Mesenchymal stem cell (in vitro differentiated cells and primary cell): Measurements from ENCODE around the gene TADA1.

Experiments
- DNase-seq: peaks from one replicate; pipeline ENCODE4 v3.0.0-alpha.2; 2013
- H2AFZ ChIP-seq: one replicate; pipeline ENCODE4 v1.6.1; 2013; ENCODE audit warnings: low read depth, mild to moderate bottlenecking, control low read depth, inconsistent platforms, low read length, moderate library complexity
- H2AK5ac ChIP-seq: 2 replicates; pipeline ENCODE4 v1.6.1; 2013; ENCODE audit warnings: low read length, moderate library complexity, mild to moderate bottlenecking, inconsistent platforms; ENCODE audit not compliant: severe bottlenecking
- H2BK120ac ChIP-seq: one replicate; pipeline ENCODE4 v1.6.1; 2013; ENCODE audit warnings: low read depth, mild to moderate bottlenecking, inconsistent platforms, low read length, moderate library complexity
- H2BK12ac ChIP-seq, 2 experiments: one replicate each; pipeline ENCODE4 v1.6.1; 2013; ENCODE audit warnings: inconsistent platforms in 2 of 2, low read length in 2 of 2, mild to moderate bottlenecking in 2 of 2, moderate library complexity in 2 of 2, control low read depth in 1 of 2
- H2BK15ac ChIP-seq: one replicate; pipeline ENCODE4 v1.6.1; 2013; ENCODE audit warnings: mild to moderate bottlenecking, low read depth, inconsistent platforms; ENCODE audit not compliant: poor library complexity, severe bottlenecking
- H2BK5ac ChIP-seq: 2 replicates; pipeline ENCODE4 v1.6.1; 2013; ENCODE audit warnings: low read depth, mild to moderate bottlenecking, low read length, control low read depth, inconsistent platforms; ENCODE audit not compliant: poor library complexity, severe bottlenecking
- H3K14ac ChIP-seq, 2 experiments: one replicate each; pipeline ENCODE4 v1.6.1; 2013; ENCODE audit warnings: inconsistent platforms in 2 of 2, low read length in 2 of 2, control low read depth in 1 of 2, mild to moderate bottlenecking in 1 of 2, moderate library complexity in 1 of 2
- H3K18ac ChIP-seq, 2 experiments: one replicate each; pipeline ENCODE4 v1.6.1; 2013; ENCODE audit warnings: inconsistent platforms in 2 of 2, low read length in 2 of 2, control low read depth in 1 of 2, low read depth in 1 of 2, mild to moderate bottlenecking in 1 of 2
- H3K23ac ChIP-seq, 2 experiments: one replicate each; pipeline ENCODE4 v1.6.1; 2013; ENCODE audit warnings: inconsistent platforms in 2 of 2, low read length in 2 of 2, mild to moderate bottlenecking in 2 of 2, moderate library complexity in 2 of 2, control low read depth in 1 of 2
- H3K27ac ChIP-seq: 2 replicates; pipeline ENCODE4 v1.5.1; 2013; ENCODE audit warnings: mild to moderate bottlenecking, moderate library complexity, low read length, control low read depth, inconsistent platforms; ENCODE audit not compliant: poor library complexity, severe bottlenecking
- H3K27me3 ChIP-seq, 2 experiments: 2 replicates each; pipeline versions ENCODE4 v1.6.1 to v1.7.0; 2013; ENCODE audit warnings: low read length in 2 of 2, mild to moderate bottlenecking in 2 of 2, moderate library complexity in 2 of 2, control low read depth in 1 of 2, inconsistent platforms in 1 of 2; ENCODE audit not compliant: control insufficient read depth in 1 of 2, insufficient read depth in 1 of 2
- H3K36me3 ChIP-seq, 2 experiments: 2 replicates each; pipeline versions ENCODE4 v1.6.1 to v1.7.0; 2013; ENCODE audit warnings: low read length in 2 of 2, control low read depth in 1 of 2, inconsistent platforms in 1 of 2, low read depth in 1 of 2, mild to moderate bottlenecking in 1 of 2; ENCODE audit not compliant: insufficient read depth in 2 of 2, control insufficient read depth in 1 of 2
- H3K4ac ChIP-seq, 2 experiments: one replicate each; pipeline ENCODE4 v1.6.1; 2013; ENCODE audit warnings: inconsistent platforms in 2 of 2, low read length in 2 of 2, mild to moderate bottlenecking in 2 of 2, moderate library complexity in 2 of 2, control low read depth in 1 of 2, low read depth in 1 of 2
- H3K4me1 ChIP-seq: 2 replicates; pipeline ENCODE4 v1.6.1; 2013; ENCODE audit warnings: low read depth, low read length, control low read depth; ENCODE audit not compliant: control insufficient read depth, insufficient read depth
- H3K4me2 ChIP-seq: 2 replicates; pipeline ENCODE4 v1.6.1; 2013; ENCODE audit warnings: low read length, mild to moderate bottlenecking, inconsistent platforms; ENCODE audit not compliant: poor library complexity, severe bottlenecking
- H3K4me3 ChIP-seq, 2 experiments: 2 replicates each; pipeline versions ENCODE4 v1.5.1 to v1.7.0; 2013; ENCODE audit warnings: low read length in 2 of 2, mild to moderate bottlenecking in 2 of 2, control low read depth in 1 of 2, low read depth in 1 of 2; ENCODE audit not compliant: insufficient read depth in 1 of 2
- H3K79me1 ChIP-seq: replicated peaks from 2 replicates; pipeline ENCODE4 v1.6.1; 2013; ENCODE audit warnings: mild to moderate bottlenecking, control low read depth, low read length, inconsistent platforms; ENCODE audit not compliant: poor library complexity, severe bottlenecking
- H3K9ac ChIP-seq: 2 replicates; pipeline ENCODE4 v1.7.0; 2013; ENCODE audit warnings: mild to moderate bottlenecking, low read length, moderate library complexity
- H3K9me3 ChIP-seq: 2 replicates; pipeline ENCODE4 v1.7.0; 2013; ENCODE audit warnings: mild to moderate bottlenecking, low read length; ENCODE audit not compliant: control insufficient read depth
- H4K8ac ChIP-seq: one replicate; pipeline ENCODE4 v1.6.1; 2013; ENCODE audit warnings: inconsistent platforms, mild to moderate bottlenecking, low read length, moderate library complexity
- H4K91ac ChIP-seq: one replicate; pipeline ENCODE4 v1.6.1; 2013; ENCODE audit warnings: mild to moderate bottlenecking, low read length, inconsistent platforms
- WGBS: methylation state at CpG from one replicate; pipeline ENCODE4 v1.1.7; 2013; ENCODE audit warnings: mixed read lengths; 5-methylcytosine and 5-hydroxymethylcytosine counted together

Gene TADA1

DNA sequence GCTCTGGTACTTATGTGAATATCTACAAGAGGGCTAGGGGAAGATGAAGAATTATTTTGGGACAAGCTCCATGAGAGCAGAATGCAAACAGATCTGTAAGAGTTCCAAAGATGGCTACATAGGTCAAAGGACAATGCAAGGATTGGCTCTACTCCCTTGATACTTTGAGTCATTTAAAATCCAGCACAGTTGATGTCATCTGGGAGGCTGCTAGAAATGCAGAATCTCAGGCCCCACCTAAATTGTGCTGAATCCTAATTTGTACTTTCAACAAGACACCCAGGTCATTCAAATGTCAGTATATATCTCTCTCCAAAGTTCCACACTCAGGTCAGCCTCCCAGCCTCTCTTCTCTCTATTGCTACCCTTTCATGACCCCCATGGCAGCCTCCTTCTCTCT, 23.7 kb upstream of the TADA1 start:
- H4K8ac ChIP-seq = no peak overlapping the region
- H3K4me1 ChIP-seq = peaks cover 3% of the 10 kb centered on the region
- peaks cover 3 to 10% of the 10 kb centered on the region in 2 experiments for H3K27me3 ChIP-seq
- H3K9ac ChIP-seq = no peak overlapping the region
- H2BK12ac ChIP-seq = no peak overlapping the region
- H3K4ac ChIP-seq = no peak overlapping the region
- H2BK5ac ChIP-seq = no peak overlapping the region
- H4K91ac ChIP-seq = no peak overlapping the region
- no peak overlapping the region for H2AFZ ChIP-seq
- H3K36me3 ChIP-seq = no peaks in the 10 kb centered on the region
- no peak overlapping the region for H3K27ac ChIP-seq
- H3K14ac ChIP-seq = no peak overlapping the region
- no peak overlapping the region for H2BK120ac ChIP-seq
- no peak overlapping the region for H2BK15ac ChIP-seq
- H3K4me2 ChIP-seq = no peak overlapping the region
- no peak overlapping the region for H3K18ac ChIP-seq
- H3K79me1 ChIP-seq = no peaks in the 10 kb centered on the region
- no peak overlapping the region for H3K4me3 ChIP-seq
- H3K23ac ChIP-seq = no peak overlapping the region
- peaks cover 11% of the 10 kb centered on the region for H3K9me3 ChIP-seq
- H2AK5ac ChIP-seq = no peak overlapping the region
- DNase-seq = no peak

DNA sequence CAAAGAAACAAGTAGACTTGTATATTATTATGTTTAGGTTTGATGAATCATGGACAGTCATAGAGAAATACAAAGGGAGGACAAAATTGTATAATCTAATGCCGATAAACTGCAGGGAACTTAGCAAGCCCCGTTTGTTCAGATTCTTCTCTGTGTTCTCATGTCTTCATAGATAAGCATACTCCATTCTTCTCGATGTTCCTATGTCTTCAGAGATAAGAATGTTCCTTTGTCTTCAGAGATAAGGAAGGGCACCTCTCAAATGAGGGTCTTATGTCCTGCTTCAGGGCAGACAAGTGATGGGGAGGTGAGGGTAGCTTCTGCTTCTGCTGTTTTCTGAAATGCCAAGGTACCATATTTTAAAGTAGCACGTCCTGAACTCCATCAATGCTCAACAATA, 19.7 kb upstream of the TADA1 start:
- no peaks in the 10 kb centered on the region for H3K36me3 ChIP-seq
- H3K27ac ChIP-seq = no peak overlapping the region
- WGBS = 88% methylated on average over 3 of the region's 4 CpGs

DNA sequence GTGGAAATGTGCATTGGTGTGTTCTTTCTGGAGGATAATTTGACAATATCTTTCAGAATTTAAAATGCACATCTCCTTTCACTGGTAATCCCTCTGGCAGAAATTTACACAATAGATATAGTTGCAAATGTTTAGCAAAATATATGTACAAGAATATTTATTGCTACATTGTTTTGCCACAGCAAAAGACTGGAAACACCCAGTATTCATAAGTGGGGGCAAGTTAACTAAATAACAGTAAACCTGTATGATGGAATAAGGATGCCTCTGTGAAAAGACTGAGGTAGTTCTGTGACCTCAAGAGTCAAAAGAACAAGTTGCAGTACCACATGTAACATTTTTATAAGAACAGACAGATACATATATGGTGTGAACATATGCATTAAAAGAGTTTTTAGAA, 13.7 kb upstream of the TADA1 start:
- DNase-seq = no peak
- Histone ChIP-seq H4K91ac (no peak overlapping the region), H3K27me3 (peaks cover 30 to 40% of the 10 kb centered on the region in 2 experiments), H3K36me3 (no peaks in the 10 kb centered on the region), H3K27ac (no peak overlapping the region), H3K18ac (no peak overlapping the region), H3K4me3 (no peak overlapping the region), H2BK12ac (no peak overlapping the region), H3K14ac (no peak overlapping the region), H3K4me2 (no peak overlapping the region), H3K23ac (no peak overlapping the region), H3K4me1 (no peaks in the 10 kb centered on the region), H2BK120ac (no peak overlapping the region), H2BK5ac (no peak overlapping the region), H2AK5ac (no peak overlapping the region), H3K4ac (no peak overlapping the region), H2BK15ac (no peak overlapping the region), H2AFZ (no peak overlapping the region), H4K8ac (no peak overlapping the region), H3K79me1 (no peaks in the 10 kb centered on the region), H3K9ac (no peak overlapping the region), H3K9me3 (no peaks in the 10 kb centered on the region)

More for the DNA sequence above, 19.7 kb upstream of the TADA1 start:
- no peak overlapping the region for H2BK5ac ChIP-seq
- no peak overlapping the region for H3K4ac ChIP-seq
- peaks cover 11% of the 10 kb centered on the region for H3K9me3 ChIP-seq
- no peak overlapping the region for H3K23ac ChIP-seq
- no peak overlapping the region for H2BK120ac ChIP-seq
- H3K4me1 ChIP-seq = no peaks in the 10 kb centered on the region
- no peak overlapping the region for H3K4me3 ChIP-seq
- H3K4me2 ChIP-seq = no peak overlapping the region
- no peak overlapping the region for H2BK12ac ChIP-seq
- no peak overlapping the region for H4K8ac ChIP-seq
- no peak overlapping the region for H4K91ac ChIP-seq
- H3K18ac ChIP-seq = no peak overlapping the region
- H3K14ac ChIP-seq = no peak overlapping the region
- DNase-seq = no peak
- H2AFZ ChIP-seq = no peak overlapping the region
- H2AK5ac ChIP-seq = no peak overlapping the region
- H3K9ac ChIP-seq = no peak overlapping the region
- H2BK15ac ChIP-seq = no peak overlapping the region
- peaks cover 22 to 25% of the 10 kb centered on the region in 2 experiments for H3K27me3 ChIP-seq
- no peaks in the 10 kb centered on the region for H3K79me1 ChIP-seq

DNA sequence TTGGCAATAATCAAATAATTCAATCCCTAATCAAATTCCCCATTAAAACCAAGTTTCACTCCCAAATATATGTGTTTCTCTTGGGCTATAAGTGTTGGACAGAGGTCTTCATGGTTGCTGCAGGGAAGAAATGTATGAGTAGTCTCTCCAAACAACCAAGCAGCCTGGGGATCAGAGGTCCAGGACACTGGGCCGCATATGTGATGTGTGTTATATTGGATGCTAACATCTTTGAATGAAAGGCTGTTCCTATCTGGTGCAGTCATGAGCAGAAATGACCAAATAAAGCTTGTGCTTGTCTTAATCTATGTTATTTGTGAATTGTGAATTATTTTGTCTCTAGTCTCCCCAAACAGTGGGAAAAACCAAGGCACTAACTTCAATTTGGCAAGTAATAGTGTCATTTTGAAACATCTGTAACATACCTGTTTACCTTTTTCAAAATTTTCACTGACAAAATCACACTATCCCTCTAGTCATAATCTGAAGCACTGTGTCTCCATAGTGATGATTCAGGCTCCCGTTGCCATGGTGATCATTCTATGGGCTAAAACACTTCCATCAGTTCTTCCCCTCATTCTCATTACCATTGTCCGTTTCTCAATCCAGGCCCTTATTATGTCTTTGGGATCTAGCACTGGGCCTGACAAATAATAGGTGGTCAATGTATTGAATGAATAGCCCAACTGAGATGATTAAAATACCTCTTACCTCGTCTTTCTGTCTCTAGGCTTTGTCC, 12.5 kb upstream of the TADA1 start:
- WGBS = 76% methylated on average over 3 of the region's 4 CpGs
- H3K4me3 ChIP-seq = no peak overlapping the region

More for the DNA sequence above, 12.5 kb upstream of the TADA1 start:
- H3K4me1 ChIP-seq = peaks cover 3% of the 10 kb centered on the region
- no peak overlapping the region for H2BK120ac ChIP-seq
- no peaks in the 10 kb centered on the region for H3K9me3 ChIP-seq
- H3K23ac ChIP-seq = no peak overlapping the region
- no peak for DNase-seq
- H3K27me3 ChIP-seq = peaks cover 34 to 51% of the 10 kb centered on the region in 2 experiments
- no peak overlapping the region for H2BK12ac ChIP-seq
- H3K4me2 ChIP-seq = no peak overlapping the region
- H4K91ac ChIP-seq = no peak overlapping the region
- no peak overlapping the region for H3K27ac ChIP-seq
- H3K14ac ChIP-seq = no peak overlapping the region
- no peaks in the 10 kb centered on the region for H3K36me3 ChIP-seq
- H4K8ac ChIP-seq = no peak overlapping the region
- no peak overlapping the region for H3K4ac ChIP-seq
- no peak overlapping the region for H2AK5ac ChIP-seq
- H3K18ac ChIP-seq = no peak overlapping the region
- H3K79me1 ChIP-seq = no peaks in the 10 kb centered on the region
- no peak overlapping the region for H2AFZ ChIP-seq
- no peak overlapping the region for H3K9ac ChIP-seq
- H2BK15ac ChIP-seq = no peak overlapping the region
- H2BK5ac ChIP-seq = no peak overlapping the region
